Keratinocyte (primary cell): ENCODE data around the gene KANTR. TPM values are rescaled to one million over a fixed set of nuclear protein-coding genes. Genes with fewer than 3 reads are reported as not detected.

Experiments
- DNase-seq: peaks from one replicate; pipeline ENCODE4 v3.0.0-alpha.2; 2011; ENCODE audit warnings: low read depth, missing footprints, low spot score
- FAIRE-seq: peaks from 2 replicates; lab custom pipeline; 2011; peaks lifted over from hg19 to GRCh38; lab: Jason Lieb, UNC
- H2AFZ ChIP-seq: 2 replicates; pipeline ENCODE4 v1.6.0; 2012; ENCODE audit warnings: low read length, control low read depth, inconsistent platforms; ENCODE audit not compliant: control insufficient read depth
- H3K27ac ChIP-seq: 2 replicates; pipeline ENCODE4 v1.5.1; 2011; ENCODE audit warnings: low read length; ENCODE audit not compliant: control insufficient read depth, insufficient read depth
- H3K27me3 ChIP-seq: 3 replicates; pipeline ENCODE4 v1.6.0; 2011; ENCODE audit warnings: low read length; ENCODE audit not compliant: control insufficient read depth, insufficient read depth; ENCODE audit errors: extremely low read depth
- H3K36me3 ChIP-seq, 2 experiments: 2 replicates in 1 of 2; 3 replicates in 1 of 2; pipeline ENCODE4 v1.5.1; 2011; ENCODE audit warnings: low read length in 2 of 2, mild to moderate bottlenecking in 1 of 2; ENCODE audit not compliant: control insufficient read depth in 2 of 2, insufficient read depth in 2 of 2; ENCODE audit errors: extremely low read depth in 1 of 2
- H3K4me1 ChIP-seq: 3 replicates; pipeline ENCODE4 v1.5.1; 2011; ENCODE audit warnings: low read length; ENCODE audit not compliant: control insufficient read depth, insufficient read depth; ENCODE audit errors: extremely low read depth
- H3K4me2 ChIP-seq: 3 replicates; pipeline ENCODE4 v1.6.0; 2011; ENCODE audit warnings: low read depth, low read length; ENCODE audit not compliant: control insufficient read depth, insufficient read depth; ENCODE audit errors: extremely low read depth
- H3K4me3 ChIP-seq, 3 experiments: fragments of 200-600 bp in 1 of 3; sonication (generic) in 1 of 3; 2 replicates in 2 of 3; 3 replicates in 1 of 3; pipeline ENCODE4 v1.5.1; 2011 to 2016; ENCODE audit warnings: low read length in 3 of 3, mild to moderate bottlenecking in 3 of 3, control low read depth in 2 of 3, inconsistent platforms in 1 of 3, low read depth in 1 of 3, mixed read lengths in 1 of 3, mixed run types in 1 of 3, moderate library complexity in 1 of 3; ENCODE audit not compliant: control insufficient read depth in 2 of 3, insufficient read depth in 2 of 3; ENCODE audit errors: extremely low read depth in 1 of 3
- H3K79me2 ChIP-seq: 2 replicates; pipeline ENCODE4 v1.6.0; 2012; ENCODE audit warnings: low read length; ENCODE audit not compliant: control insufficient read depth, insufficient read depth
- H3K9ac ChIP-seq: 3 replicates; pipeline ENCODE4 v1.6.0; 2011; ENCODE audit warnings: low read length; ENCODE audit not compliant: control insufficient read depth, insufficient read depth; ENCODE audit errors: extremely low read depth
- H3K9me1 ChIP-seq: 3 replicates; pipeline ENCODE4 v1.6.0; 2011; ENCODE audit warnings: low read length; ENCODE audit not compliant: control insufficient read depth, insufficient read depth; ENCODE audit errors: extremely low read depth
- H3K9me3 ChIP-seq: 2 replicates; pipeline ENCODE4 v1.5.1; 2012; ENCODE audit warnings: low read depth, low read length; ENCODE audit not compliant: control insufficient read depth
- H4K20me1 ChIP-seq: 3 replicates; pipeline ENCODE4 v1.6.0; 2011; ENCODE audit warnings: low read length; ENCODE audit not compliant: control insufficient read depth, insufficient read depth; ENCODE audit errors: extremely low read depth
- CTCF ChIP-seq, 3 experiments: IDR thresholded peaks in 1 of 3; conservative IDR thresholded peaks in 1 of 3; optimal IDR thresholded peaks in 1 of 3; 2 replicates in 2 of 3; 3 replicates in 1 of 3; pipeline versions ENCODE3 to v1.5.1; 2011; ENCODE audit warnings: low read length in 3 of 3, mild to moderate bottlenecking in 3 of 3, moderate library complexity in 2 of 3, control low read depth in 1 of 3, inconsistent platforms in 1 of 3; ENCODE audit not compliant: insufficient read depth in 2 of 3; ENCODE audit errors: extremely low read depth in 1 of 3
- EZH2 ChIP-seq: IDR thresholded peaks from one replicate; pipeline ENCODE4 v1.6.1; 2012; ENCODE audit warnings: inconsistent platforms, mild to moderate bottlenecking, low read length, moderate library complexity
- dilution Hi-C: fragments of 300-500 bp; cut with MboI; formaldehyde crosslinking; loops from one replicate; pipeline ENCODE4 v1.7.0; 2020; ENCODE audit warnings: low sequenced_read_pairs; ENCODE audit not compliant: extremely low pct_ligation_motif_present
- polyA plus RNA-seq, 5 experiments: library from polyadenylated mRNA; depleted of rRNA in 3 of 5; stranded (reverse) in 3 of 5; stranded (forward) in 1 of 5; unstranded in 1 of 5; fragments of >200 nt; gene quantifications; 1 replicate in 1 of 5; 2 replicates in 3 of 5; 3 replicates in 1 of 5; pipeline versions ENCODE4 v1.2.1 to v1.2.3, GENCODE V29; 2011 to 2012; ENCODE audit warnings: missing spikeins in 2 of 5, low read depth in 1 of 5, low replicate concordance in 1 of 5

Gene KANTR
- polyA plus RNA-seq, 1 donor (not counting 4 experiments of a cell fraction or from before 2014, with no cell fraction given) = 3.8 TPM

- no peaks in the 10 kb centered on the region for H3K27me3 ChIP-seq
- no peak for FAIRE-seq
- no peaks in the 10 kb centered on the region for H3K9me1 ChIP-seq
- peak overlapping the region; percentile 40 for H3K27ac ChIP-seq
- no peaks in the 10 kb centered on the region for H3K36me3 ChIP-seq
- TF ChIP-seq EZH2 = no peak
- peak; percentile 62 to 80 (median 75) for TF ChIP-seq CTCF (optimal IDR thresholded peaks at IDR 0.05 in 1 of 3, IDR thresholded peaks at IDR 0.05 in 1 of 3, conservative IDR thresholded peaks at IDR 0.05 in 1 of 3; ENCODE audit: extremely low read depth in 1 of 3, insufficient read depth in 2 of 3, low read length in 3 of 3)
- H3K9me3 ChIP-seq = no peaks in the 10 kb centered on the region
- H3K4me2 ChIP-seq = peak overlapping the region; percentile 84
- peak overlapping the region; percentile 88 for H2AFZ ChIP-seq
- peak overlapping the region in 2 of 3 experiments; percentile 42 to 79 for H3K4me3 ChIP-seq
- H3K4me1 ChIP-seq = no peaks in the 10 kb centered on the region
- H3K79me2 ChIP-seq = no peaks in the 10 kb centered on the region
- dilution Hi-C loops = no loop called here
- H4K20me1 ChIP-seq = no peaks in the 10 kb centered on the region
- peak overlapping the region; percentile 47 for H3K9ac ChIP-seq
- DNase-seq = peak; percentile 52
Observed at GRCh38 chrX:53071604-53072417, 22.1 kb upstream of the KANTR start.

GRCh38 chrX:53072418-53073114 lies 21.4 kb upstream of the KANTR start:
- Histone ChIP-seq H3K79me2 (no peaks in the 10 kb centered on the region), H3K27me3 (no peaks in the 10 kb centered on the region), H3K4me3 (peak overlapping the region in 1 of 3 experiments; percentile 42), H2AFZ (peak overlapping the region; percentile 88), H4K20me1 (no peaks in the 10 kb centered on the region), H3K9me1 (no peaks in the 10 kb centered on the region), H3K27ac (peak overlapping the region; percentile 26), H3K36me3 (no peaks in the 10 kb centered on the region), H3K9me3 (no peaks in the 10 kb centered on the region), H3K9ac (peak overlapping the region; percentile 47), H3K4me1 (no peaks in the 10 kb centered on the region), H3K4me2 (peak overlapping the region; percentile 84)
- TF ChIP-seq CTCF (optimal IDR thresholded peaks at IDR 0.05 in 1 of 3, IDR thresholded peaks at IDR 0.05 in 1 of 3, conservative IDR thresholded peaks at IDR 0.05 in 1 of 3; ENCODE audit: extremely low read depth in 1 of 3, insufficient read depth in 2 of 3, low read length in 3 of 3) (no peak), EZH2 (no peak)
- DNase-seq = no peak
- dilution Hi-C loops = no loop called here
- no peak for FAIRE-seq
